ENCODE data around the gene MICAL2. TPM values are rescaled to one million over a fixed set of nuclear protein-coding genes. Genes with fewer than 3 reads are reported as not detected.

The MICAL2 gene
- total and polyA plus RNA-seq, 8 donors = 4.8 to 38.8 (median 26.5) TPM

DNA sequence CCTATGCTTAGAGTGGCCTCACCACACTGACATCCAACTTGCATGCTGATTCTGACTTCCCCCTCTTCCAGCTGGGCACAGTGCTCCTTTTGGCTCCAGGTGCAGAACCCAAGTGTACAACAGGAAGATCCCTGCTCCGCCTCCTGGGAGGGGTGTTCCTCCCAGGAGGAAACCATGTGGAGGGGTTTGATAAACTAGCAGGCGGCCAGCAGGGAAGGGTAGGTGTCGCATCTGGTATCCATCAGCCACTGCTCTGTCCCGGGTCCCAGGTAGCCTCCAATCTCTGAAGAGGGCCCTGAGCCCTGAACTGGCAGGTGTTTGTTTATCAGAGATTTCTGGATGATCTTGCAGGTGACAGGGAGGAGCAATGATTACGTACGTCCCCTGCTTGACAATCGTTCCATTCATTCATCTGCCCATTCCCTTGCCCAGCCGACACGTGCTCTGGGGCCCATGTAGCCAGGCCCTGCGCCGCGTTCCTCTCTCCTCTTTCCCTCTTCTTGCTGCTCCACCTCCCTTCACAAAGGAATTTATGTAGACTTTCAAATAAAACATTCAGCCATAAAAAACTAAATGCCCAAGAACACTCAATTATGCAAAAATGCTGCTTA, 41.2 kb upstream of the MICAL2 start:
- intact Hi-C loops (cut with DNase I) = no loop called here
- 77 to 86% methylated on average over 12 of the region's 12 CpGs for WGBS, 2 donors
- Histone ChIP-seq H3K4me3 (no peak overlapping the region), H3K27me3 (no peaks in the 10 kb centered on the region), H3K4me1 (peaks cover 0 to 2% (median 0%) of the 10 kb centered on the region in 3 donors), H3K27ac (no peak overlapping the region), H3K36me3 (no peaks in the 10 kb centered on the region), H3K9me3 (no peaks in the 10 kb centered on the region)
- ATAC-seq (no peak), FAIRE-seq (no peak), DNase-seq (peak in 1 of 6 donors; percentile 21)
- TF ChIP-seq, protein P1, sequence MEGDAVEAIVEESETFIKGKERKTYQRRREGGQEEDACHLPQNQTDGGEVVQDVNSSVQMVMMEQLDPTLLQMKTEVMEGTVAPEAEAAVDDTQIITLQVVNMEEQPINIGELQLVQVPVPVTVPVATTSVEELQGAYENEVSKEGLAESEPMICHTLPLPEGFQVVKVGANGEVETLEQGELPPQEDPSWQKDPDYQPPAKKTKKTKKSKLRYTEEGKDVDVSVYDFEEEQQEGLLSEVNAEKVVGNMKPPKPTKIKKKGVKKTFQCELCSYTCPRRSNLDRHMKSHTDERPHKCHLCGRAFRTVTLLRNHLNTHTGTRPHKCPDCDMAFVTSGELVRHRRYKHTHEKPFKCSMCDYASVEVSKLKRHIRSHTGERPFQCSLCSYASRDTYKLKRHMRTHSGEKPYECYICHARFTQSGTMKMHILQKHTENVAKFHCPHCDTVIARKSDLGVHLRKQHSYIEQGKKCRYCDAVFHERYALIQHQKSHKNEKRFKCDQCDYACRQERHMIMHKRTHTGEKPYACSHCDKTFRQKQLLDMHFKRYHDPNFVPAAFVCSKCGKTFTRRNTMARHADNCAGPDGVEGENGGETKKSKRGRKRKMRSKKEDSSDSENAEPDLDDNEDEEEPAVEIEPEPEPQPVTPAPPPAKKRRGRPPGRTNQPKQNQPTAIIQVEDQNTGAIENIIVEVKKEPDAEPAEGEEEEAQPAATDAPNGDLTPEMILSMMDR (IDR thresholded peaks at IDR 0.05) = no peak

DNA sequence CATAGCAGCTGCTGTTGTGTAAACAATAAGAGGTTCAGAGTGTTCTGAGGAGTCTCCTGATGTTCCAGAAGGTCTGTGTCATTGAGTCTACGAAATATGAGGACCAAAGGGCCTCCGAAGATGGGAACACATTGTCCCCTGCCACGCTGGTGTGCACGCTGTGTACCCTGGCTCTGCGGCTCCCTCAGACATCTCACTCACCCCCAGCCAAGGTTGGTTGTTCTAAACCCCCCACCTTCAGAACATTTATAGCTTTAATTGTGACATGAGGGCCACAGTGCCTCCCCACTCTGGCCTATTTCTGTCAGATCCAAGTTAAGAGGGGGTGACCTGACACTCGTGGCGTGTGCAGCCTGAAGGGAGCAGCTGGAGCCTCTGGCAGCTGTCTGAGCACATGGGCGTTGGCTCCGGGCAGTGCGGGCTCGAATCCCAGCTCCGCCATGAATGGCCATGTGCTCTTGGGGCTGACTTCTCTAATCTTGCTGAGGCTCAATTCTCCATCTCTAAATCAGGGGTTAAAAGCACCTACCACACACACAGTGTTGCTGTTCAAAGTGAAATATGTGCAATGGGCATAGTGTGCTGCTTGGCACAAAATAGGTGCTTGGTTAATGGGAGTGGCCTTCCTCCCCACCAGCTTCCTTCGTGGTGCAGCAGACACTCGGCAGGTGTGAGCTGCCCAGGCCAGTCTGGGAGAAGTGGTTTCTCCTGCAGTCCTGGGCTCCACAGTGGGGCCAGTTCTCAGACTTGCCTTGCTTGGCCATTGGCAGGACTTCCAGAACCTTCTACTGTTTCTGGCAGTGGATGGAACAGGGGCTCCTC, 39.7 kb upstream of the MICAL2 start:
- ATAC-seq (no peak), DNase-seq (peak in 1 of 6 donors; percentile 30), FAIRE-seq (no peak)
- Histone ChIP-seq H3K27me3 (no peaks in the 10 kb centered on the region), H3K36me3 (no peaks in the 10 kb centered on the region), H3K27ac (no peak overlapping the region), H3K9me3 (no peaks in the 10 kb centered on the region), H3K4me1 (peaks cover 0 to 2% (median 0%) of the 10 kb centered on the region in 3 donors), H3K4me3 (no peak overlapping the region)
- TF ChIP-seq, protein P1 (IDR thresholded peaks at IDR 0.05) = no peak
- 80 to 86% methylated on average over 14 of the region's 14 CpGs for WGBS, 2 donors
- intact Hi-C loops (cut with DNase I) = no loop called here

DNA sequence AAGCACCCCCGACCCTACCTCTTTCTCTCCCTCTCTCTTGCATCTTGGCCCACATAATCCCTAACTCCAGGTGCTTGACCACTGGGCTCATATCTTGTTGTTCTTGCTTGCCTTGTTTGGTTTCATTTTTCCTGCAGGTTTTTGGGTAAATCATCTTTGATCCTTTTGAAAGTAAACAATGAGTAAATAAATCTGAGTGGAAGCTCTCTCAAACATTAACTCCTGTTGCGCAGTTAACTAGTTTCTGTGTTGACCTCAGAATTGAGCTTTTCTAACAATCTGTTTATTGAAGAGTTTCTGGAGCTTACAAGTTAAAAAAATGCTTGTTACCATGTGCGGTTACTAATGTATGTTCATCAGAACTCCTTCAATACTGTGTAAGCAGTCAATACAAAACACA, 38.8 kb upstream of the MICAL2 start:
- DNase-seq = no peak
- TF ChIP-seq, protein P1 (IDR thresholded peaks at IDR 0.05) = no peak
- no peak for FAIRE-seq
- no peak for ATAC-seq
- no peaks in the 10 kb centered on the region for H3K36me3 ChIP-seq
- peaks cover 0 to 2% (median 0%) of the 10 kb centered on the region in 3 donors for H3K4me1 ChIP-seq
- no peak overlapping the region for H3K27ac ChIP-seq
- H3K4me3 ChIP-seq = no peak overlapping the region
- no peaks in the 10 kb centered on the region for H3K27me3 ChIP-seq
- WGBS, 2 donors = 61% methylated on average over 3 of the region's 3 CpGs
- H3K9me3 ChIP-seq = no peaks in the 10 kb centered on the region
- intact Hi-C loops (cut with DNase I) = no loop called here

DNA sequence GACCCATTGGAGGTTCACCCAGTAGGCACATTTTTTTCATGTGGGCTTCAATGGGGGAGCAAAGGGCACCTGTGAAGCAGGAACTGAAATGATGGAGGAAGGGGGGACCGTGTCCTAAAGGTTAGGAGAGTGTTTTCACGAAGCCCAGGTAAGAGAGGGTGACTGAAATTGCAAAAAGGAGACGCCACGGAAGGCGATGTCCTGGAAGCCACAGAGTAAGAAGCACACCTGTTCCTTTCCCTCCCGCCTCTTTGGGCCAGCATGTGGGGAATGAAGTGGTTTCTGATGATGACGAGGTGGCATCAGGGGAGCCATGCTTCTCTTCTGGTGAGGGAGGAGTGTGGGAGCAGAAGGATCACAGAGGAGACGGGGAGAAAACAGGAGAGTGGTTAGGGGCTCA, 37.0 kb upstream of the MICAL2 start:
- ATAC-seq (no peak), FAIRE-seq (no peak), DNase-seq (peak in 1 of 6 donors; percentile 14)
- Histone ChIP-seq H3K9me3 (no peaks in the 10 kb centered on the region), H3K36me3 (no peaks in the 10 kb centered on the region), H3K4me3 (no peak overlapping the region), H3K27ac (no peak overlapping the region), H3K27me3 (no peaks in the 10 kb centered on the region), H3K4me1 (no peaks in the 10 kb centered on the region)
- intact Hi-C loops (cut with DNase I) = no loop called here
- whole genome bisulfite sequencing, 2 donors = 83 to 93% methylated on average over 8 of the region's 8 CpGs
- TF ChIP-seq, protein P1 (IDR thresholded peaks at IDR 0.05) = no peak

DNA sequence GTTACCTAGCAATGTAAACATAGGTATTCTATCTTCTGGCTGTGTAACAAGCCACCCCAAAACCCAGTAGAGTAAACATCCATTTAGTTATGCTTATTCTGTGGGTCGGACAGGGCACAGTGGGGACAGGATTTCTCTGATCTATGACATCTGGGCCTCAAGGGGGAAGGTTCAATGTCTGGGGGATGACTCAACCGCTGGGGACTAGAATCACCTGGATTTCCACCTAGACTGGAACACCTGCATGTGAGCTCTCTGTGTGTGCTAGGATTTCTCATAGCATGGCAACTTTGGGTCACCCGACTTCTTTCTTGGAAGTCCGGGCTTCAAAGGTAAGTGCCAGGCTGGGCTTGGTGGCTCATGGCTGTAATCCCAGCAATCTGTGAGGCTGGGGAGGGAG, 36.5 kb upstream of the MICAL2 start:
- Histone ChIP-seq H3K27me3 (no peaks in the 10 kb centered on the region), H3K9me3 (no peaks in the 10 kb centered on the region), H3K4me3 (no peak overlapping the region), H3K36me3 (no peaks in the 10 kb centered on the region), H3K4me1 (no peaks in the 10 kb centered on the region), H3K27ac (no peak overlapping the region)
- WGBS, 2 donors = 84 to 95% methylated on average over 4 of the region's 4 CpGs
- intact Hi-C loops (cut with DNase I) = no loop called here
- FAIRE-seq (no peak), DNase-seq (peak in 1 of 6 donors; percentile 3), ATAC-seq (no peak)
- TF ChIP-seq, protein P1 (IDR thresholded peaks at IDR 0.05) = no peak
